Effector CD8-positive, alpha-beta T cell (primary cell): ENCODE data around the gene UBE2M.
"Not testable (repeated sequence)": the region's sequence is repeated elsewhere in the genome, so short reads cannot be mapped to it uniquely, and the experiment has no call there.

ENCODE experiments used
- DNase-seq: peaks from one replicate; lab custom pipeline; 2025; lab: John Stamatoyannopoulos, UW

UBE2M gene

GRCh38 chr19:58513213-58513693 lies 45.2 kb downstream of the UBE2M start:
- no peak for DNase-seq

DNA sequence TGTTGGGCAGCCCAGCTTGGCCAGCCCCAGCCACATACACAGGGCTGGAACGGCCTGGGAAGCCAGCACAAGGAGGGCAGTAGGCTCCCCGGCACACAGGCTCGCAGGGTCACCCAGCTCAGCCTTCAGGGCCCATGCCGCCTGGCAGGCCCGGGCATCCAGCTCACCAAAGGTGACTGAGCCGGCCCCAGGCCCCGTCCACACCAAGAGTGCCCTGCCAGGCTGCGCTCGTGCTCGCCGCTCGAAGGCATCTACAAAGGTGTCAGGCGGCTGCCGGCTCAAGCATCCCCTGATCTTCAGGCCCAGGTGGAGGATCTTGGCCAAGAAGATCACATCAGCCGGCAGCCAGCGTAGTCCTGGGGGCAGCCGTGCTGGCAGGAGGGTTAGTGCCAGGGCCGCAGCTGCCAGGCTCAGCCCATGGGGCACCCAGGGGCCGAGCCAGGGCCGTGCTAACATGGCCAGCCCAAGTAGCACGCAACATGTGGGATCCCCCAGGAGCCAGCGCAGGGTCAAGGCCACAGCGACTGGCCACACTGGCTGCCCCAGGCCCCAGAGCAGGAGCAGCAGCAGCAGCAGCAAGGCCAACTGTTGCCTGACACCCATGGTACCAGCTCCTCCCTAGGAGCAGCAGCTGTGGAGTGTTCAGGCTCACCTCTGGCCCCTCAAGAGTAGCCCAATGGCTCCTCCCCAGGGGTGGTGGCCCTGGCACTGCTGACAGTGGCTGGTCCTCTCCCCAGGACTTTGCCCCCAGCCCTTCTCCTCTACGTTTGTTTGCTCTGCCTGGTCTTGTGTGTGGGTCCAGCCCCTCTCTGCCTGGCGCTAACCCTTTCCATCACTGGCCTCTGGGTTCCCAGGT lies 46.8 kb downstream of the UBE2M start, which contains the start of gene SLC27A5:
SLC27A5 (minus strand) TSS at position 640 of the 856 bp plus-strand sequence; CDS start at position 603, 37 bp downstream.
- DNase-seq: no peak

- no peak for DNase-seq
Observed at GRCh38 chr19:58510084-58510862, 48.1 kb downstream of the UBE2M start.

DNA sequence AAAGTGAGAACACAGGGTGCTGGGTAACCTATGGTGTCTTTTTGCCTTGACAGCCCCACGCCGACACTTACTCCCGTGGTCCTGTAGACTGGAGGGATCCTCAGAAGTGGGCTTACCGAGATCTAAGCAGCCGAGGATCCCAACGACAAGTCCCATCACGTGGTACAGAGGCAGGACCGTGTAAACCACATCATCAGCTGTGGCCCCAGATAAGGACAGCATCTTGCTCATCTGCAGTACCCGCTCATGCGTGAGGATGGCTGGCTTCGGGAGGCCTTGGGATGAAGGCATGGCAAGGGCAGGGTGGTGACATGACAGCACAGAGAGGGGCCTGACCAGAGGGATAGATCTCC lies 48.7 kb downstream of the UBE2M start:
- no peak for DNase-seq

DNA sequence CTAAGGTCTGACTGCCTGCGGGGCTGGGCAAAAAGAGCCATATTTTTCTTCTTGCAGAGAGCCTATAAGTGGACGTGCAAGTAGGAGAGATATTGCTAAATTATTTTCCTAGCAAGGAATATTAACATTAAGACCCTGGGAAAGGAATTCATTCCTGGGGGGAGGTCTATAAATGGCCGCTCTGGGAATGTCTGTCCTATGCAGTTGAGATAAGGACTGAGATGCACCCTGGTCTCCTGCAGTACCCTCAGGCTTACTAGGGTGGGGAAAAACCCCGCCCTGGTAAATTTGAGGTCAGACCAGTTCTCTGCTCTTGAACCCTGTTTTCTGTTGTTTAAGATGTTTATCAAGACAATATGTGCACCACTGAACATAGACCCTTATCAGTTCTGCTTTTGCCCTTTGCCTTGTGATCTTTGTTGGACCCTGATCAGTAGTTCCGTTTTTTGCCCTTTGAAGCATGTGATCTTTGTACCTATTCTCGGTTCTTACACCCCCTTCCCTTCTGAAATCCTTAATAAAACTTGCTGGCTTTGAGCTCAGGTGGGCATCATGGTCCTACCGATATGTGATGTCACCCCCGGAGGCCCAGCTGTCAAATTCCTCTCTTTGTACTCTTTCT lies 50.7 kb downstream of the UBE2M start:
- not testable (repeated sequence) for DNase-seq
